Measurements from ENCODE around the gene DNAH2. TPM values are rescaled to one million over a fixed set of nuclear protein-coding genes. Genes with fewer than 3 reads are reported as not detected.

DNAH2 gene
- total and polyA plus RNA-seq, 8 donors = under 0.01 to 8.0 (median 0.24) TPM; not detected in 2

DNA sequence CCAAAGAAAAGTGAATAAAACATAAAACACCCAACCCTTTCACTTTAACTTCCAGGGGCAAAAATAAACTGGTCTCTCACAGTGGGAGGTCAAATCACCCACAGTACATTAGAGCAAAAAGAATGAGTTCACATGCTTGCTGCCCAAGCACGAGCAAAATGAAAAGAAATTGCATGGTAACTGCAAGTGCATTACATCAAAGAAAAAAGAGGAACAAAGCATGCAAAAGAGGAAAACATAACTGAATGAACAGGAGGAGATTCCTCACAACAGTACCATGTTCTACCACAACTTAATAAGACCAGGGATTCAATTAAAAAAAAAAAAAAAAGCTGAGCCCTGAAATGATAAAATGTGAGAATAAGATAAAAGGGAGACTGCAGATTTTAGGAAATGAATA, 12.3 kb downstream of the DNAH2 start:
- Histone ChIP-seq H3K4me1 (no peaks in the 10 kb centered on the region), H3K9me3 (no peaks in the 10 kb centered on the region), H3K36me3 (no peaks in the 10 kb centered on the region), H3K4me3 (no peak overlapping the region), H3K27me3 (peaks cover 0 to 26% (median 0%) of the 10 kb centered on the region in 3 donors), H3K27ac (no peak overlapping the region)
- 40 to 67% (median 52%) methylated on average over 1 of the region's 1 CpG for WGBS, 5 donors
- no peak for DNase-seq
- TF ChIP-seq EP300 (IDR thresholded peaks at IDR 0.05) (no peak), POLR2AphosphoS5 (IDR thresholded peaks at IDR 0.05) (no peak), POLR2A (IDR thresholded peaks at IDR 0.05) (no peak)
- TF ChIP-seq, protein P1, sequence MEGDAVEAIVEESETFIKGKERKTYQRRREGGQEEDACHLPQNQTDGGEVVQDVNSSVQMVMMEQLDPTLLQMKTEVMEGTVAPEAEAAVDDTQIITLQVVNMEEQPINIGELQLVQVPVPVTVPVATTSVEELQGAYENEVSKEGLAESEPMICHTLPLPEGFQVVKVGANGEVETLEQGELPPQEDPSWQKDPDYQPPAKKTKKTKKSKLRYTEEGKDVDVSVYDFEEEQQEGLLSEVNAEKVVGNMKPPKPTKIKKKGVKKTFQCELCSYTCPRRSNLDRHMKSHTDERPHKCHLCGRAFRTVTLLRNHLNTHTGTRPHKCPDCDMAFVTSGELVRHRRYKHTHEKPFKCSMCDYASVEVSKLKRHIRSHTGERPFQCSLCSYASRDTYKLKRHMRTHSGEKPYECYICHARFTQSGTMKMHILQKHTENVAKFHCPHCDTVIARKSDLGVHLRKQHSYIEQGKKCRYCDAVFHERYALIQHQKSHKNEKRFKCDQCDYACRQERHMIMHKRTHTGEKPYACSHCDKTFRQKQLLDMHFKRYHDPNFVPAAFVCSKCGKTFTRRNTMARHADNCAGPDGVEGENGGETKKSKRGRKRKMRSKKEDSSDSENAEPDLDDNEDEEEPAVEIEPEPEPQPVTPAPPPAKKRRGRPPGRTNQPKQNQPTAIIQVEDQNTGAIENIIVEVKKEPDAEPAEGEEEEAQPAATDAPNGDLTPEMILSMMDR (IDR thresholded peaks at IDR 0.05) = no peak
- intact Hi-C loops (cut with DNase I; ENCODE audit: low total_unique reads) = no loop called here

DNA sequence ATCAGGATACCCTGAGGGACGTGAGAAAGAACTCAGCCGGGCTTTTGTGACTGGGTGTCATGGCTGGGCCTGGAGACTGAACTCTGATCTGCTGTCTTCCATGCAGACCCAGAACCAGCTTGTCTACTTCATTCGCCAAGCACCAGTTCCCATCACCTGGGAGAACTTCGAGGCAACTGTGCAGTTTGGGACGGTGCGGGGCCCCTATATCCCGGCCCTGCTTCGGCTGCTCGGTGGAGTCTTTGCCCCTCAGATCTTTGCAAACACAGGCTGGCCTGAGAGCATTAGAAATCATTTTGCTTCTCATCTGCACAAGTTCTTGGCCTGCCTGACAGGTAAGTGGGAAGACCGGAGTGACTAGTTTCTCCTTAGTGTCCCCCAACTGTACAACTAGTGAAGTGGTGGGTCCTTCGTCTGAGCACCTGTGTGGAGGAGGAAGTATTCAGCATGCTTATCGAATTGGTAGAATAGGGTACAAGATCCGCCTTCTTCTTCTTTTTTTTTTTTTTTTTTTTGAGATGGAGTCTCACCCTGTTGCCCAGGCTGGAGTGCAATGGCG, 15.5 kb downstream of the DNAH2 start:
- Histone ChIP-seq H3K9me3 (no peaks in the 10 kb centered on the region), H3K27ac (no peak overlapping the region), H3K36me3 (no peaks in the 10 kb centered on the region), H3K27me3 (peaks cover 0 to 30% (median 0%) of the 10 kb centered on the region in 3 donors), H3K4me1 (no peaks in the 10 kb centered on the region), H3K4me3 (no peak overlapping the region)
- no peak for DNase-seq
- TF ChIP-seq, protein P1 (IDR thresholded peaks at IDR 0.05) = no peak
- no peak for TF ChIP-seq EP300 (IDR thresholded peaks at IDR 0.05)
- 63 to 83% (median 73%) methylated on average over 14 of the region's 14 CpGs for WGBS, 5 donors
- intact Hi-C loops (cut with DNase I; ENCODE audit: low total_unique reads) = no loop called here

DNA sequence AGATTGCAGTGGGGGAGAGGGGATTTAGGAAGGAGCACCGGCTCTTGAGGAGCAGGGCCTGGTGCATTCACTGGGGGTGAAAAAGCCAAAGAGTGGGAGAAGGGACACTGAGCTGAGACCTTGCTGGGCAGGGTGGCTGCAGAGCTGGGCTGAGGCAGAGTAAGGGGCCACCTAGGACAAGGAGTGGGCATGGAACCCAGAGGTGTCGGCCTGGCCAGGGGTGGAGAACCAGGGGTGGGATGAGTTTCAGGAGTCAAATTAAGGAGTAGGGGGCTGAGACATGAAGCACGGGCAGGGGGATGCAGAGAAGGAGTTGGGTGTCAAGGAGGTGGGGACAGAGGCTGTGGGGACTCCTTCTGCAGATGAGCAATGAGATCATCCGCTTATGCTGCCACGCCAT, 20.1 kb downstream of the DNAH2 start:
- 78 to 87% (median 81%) methylated on average over 5 of the region's 5 CpGs for whole genome bisulfite sequencing, 5 donors
- H3K36me3 ChIP-seq = no peaks in the 10 kb centered on the region
- DNase-seq = no peak
- no peak for TF ChIP-seq POLR2AphosphoS5 (IDR thresholded peaks at IDR 0.05)
- TF ChIP-seq, protein P1 (IDR thresholded peaks at IDR 0.05) = no peak
- no peak for TF ChIP-seq POLR2A (IDR thresholded peaks at IDR 0.05)
- TF ChIP-seq EP300 (IDR thresholded peaks at IDR 0.05) = no peak
- H3K27me3 ChIP-seq = peaks cover 0 to 71% (median 6%) of the 10 kb centered on the region in 3 donors
- H3K4me3 ChIP-seq = no peak overlapping the region
- no peak overlapping the region for H3K27ac ChIP-seq
- intact Hi-C loops (cut with DNase I; ENCODE audit: low total_unique reads) = no loop called here
- no peaks in the 10 kb centered on the region for H3K9me3 ChIP-seq
- H3K4me1 ChIP-seq = no peaks in the 10 kb centered on the region

DNA sequence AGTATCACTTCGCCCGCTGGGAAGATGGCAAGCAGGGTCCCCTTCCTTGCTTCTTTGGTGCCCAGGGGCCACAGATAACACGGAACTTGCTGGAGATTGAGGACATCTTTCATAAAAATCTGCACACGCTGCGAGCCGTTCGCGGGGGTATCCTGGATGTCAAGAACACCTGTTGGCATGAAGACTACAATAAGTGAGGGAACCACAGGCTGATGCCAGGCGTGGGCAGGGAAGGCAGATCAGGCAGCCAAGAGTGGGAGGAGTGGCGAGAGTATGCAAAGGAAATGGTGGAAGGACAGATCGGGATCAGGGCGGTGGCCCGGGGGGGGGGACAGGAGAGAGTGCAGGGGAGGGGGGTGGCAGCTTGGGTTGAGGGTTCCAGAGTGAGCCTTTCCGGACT, 22.2 kb downstream of the DNAH2 start:
- no peak for TF ChIP-seq POLR2A (IDR thresholded peaks at IDR 0.05)
- TF ChIP-seq POLR2AphosphoS5 (IDR thresholded peaks at IDR 0.05) = no peak
- TF ChIP-seq EP300 (IDR thresholded peaks at IDR 0.05) = no peak
- TF ChIP-seq, protein P1 (IDR thresholded peaks at IDR 0.05) = no peak
- H3K27me3 ChIP-seq = peaks cover 0 to 78% (median 6%) of the 10 kb centered on the region in 3 donors
- no peak overlapping the region for H3K27ac ChIP-seq
- WGBS, 5 donors = 59 to 63% (median 61%) methylated on average over 14 of the region's 14 CpGs
- H3K9me3 ChIP-seq = no peaks in the 10 kb centered on the region
- peaks cover 0 to 14% (median 4%) of the 10 kb centered on the region in 4 donors for H3K4me1 ChIP-seq
- DNase-seq = no peak
- intact Hi-C loops (cut with DNase I; ENCODE audit: low total_unique reads) = loop anchor here (10.0 kb wide), 1 partner anchor 115 kb away; the partner anchor contains the start of genes CYB5D1, NAA38 and TMEM88
- H3K36me3 ChIP-seq = no peaks in the 10 kb centered on the region
- H3K4me3 ChIP-seq = no peak overlapping the region
